NCI-H446 (cell line): ENCODE results near the gene DRD2.
A peak's percentile ranks its signal among the peaks of the same experiment; 100 is the strongest.

Experiments
- DNase-seq, 2 experiments: peaks; one replicate each; lab custom pipeline; 2025; lab: John Stamatoyannopoulos, UW

Gene DRD2

DNA sequence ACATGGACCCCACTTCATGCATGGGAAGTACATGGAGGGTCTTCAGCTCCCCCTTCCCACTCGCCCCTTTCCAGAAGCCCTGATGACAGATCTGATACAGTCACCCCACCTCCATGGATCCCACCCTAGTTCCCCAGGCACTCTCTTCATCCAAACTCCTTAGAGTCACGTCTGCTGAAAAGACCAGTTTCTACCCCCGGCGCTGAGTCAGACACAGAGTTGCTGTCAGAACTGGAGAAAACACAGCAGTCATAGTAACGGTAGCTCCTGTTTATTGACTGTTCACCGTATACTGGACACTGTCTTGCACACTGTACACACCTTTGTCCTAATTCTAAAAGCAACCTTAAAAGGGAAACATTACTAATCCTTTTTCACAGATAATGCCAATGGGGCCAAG is 29.1 kb downstream of the DRD2 start:
- no peak for DNase-seq

DNA sequence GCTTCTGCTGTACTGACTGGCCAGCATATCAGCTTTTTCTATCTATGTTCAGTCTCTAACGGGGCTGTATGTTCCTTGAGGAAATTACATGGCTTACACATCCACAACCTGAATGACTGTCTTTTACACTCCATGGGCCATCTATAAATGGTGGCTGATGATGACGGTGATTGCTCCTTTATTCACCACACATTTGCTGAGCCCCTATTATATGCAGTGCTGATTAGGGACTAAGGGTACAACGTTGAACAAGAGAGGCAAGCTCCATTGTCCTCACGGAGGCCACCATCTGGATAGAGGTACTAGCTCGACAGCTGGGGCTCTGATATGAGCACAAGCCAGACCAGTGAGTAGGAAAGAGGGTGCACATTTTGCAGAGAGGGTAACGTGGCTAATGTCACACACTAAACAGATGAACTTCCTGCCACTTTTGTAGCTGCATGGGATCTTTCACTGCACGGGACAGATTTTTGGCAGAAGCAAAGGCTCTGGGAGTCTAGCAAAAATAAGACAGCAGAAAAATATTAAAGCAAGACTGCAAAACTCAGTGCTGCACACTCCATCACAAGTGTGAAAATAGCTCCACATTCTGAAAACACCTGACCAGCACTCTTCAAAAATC is 30.6 kb downstream of the DRD2 start:
- peak in 1 of 2 experiments; percentile 17 for DNase-seq

DNA sequence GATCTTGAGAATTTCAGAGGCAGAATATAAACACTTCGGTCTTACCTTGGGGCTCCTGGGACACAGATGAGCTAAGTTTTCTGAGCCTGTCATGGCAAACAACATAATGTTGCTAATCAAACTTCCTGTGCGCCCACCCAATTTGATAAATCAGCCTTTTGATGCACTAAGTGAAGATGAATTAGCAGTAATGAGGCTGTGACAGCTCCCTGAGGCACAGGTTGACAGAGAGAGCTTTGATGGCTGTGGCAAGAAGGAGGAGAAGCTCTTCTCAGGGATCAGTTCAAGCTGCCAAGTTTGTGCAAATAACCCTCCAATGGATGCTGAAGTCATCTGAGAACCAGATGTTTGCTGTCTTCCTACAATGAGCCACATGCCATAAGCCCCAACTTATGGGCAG is 34.4 kb downstream of the DRD2 start:
- no peak for DNase-seq

DNA sequence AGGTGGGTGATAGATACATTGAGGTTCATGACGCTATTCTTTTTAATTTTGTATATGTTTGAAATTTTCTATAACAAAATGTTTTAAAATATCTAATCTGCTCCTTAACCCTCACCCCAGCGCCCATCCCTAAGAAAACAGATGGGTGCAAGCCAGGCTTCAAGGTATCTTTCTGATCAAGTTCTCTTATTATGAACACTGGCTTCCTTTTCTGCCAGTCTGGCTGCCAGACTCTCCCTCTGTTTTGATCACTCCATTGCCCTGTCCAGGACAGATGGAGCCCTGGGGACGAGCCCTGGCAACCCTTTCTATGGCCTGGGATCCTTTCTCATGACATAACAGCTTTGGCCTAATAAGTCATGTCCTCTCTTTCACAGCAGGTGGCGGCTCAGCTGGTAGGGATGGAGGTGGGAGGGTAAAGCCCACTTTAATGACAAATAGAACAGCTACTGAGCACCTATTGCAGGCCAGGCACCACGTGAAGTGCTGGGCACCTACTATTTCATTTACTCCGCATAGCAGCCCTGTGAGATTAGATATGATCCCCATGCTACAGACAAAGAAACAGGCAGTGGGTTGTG is 38.4 kb downstream of the DRD2 start:
- peak in 1 of 2 experiments; percentile 21 for DNase-seq

DNA sequence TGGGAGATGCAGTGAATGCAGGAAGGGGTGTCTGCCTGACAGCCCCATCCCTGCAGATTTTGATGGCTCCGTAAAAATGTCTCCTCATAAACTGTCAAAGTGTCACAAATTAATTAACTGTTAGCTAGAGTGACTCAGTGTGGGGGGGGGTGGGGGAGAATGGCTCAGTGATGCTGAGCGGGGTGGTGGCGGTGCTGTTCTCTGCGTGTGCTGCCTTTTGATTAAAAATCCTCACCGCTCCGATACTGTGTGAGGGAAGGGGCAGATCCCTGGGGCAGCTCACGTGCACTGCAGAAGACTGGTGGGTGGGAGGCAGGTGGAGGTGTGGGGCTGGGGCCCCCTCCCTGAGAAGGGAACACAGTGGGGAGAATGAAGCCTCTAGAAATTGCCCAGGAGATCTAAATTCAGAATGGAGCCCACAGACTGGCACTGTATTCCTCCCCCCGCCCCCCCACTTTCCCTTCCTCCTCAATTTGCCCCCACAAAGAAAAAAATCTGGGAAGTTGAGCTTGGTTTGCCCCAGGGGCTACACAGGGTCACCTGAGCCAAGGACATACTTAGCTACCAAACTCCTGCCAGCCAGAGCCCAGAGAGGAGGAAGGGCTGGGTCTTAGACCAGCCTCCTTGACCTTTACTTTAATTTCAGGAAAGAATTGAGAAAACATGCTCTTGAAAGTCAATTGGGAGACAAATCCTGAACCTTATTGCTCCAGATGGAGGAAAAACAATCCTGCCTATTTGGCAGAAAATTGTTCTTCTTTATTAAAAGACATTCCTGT is 39.8 kb downstream of the DRD2 start:
- no peak for DNase-seq

DNA sequence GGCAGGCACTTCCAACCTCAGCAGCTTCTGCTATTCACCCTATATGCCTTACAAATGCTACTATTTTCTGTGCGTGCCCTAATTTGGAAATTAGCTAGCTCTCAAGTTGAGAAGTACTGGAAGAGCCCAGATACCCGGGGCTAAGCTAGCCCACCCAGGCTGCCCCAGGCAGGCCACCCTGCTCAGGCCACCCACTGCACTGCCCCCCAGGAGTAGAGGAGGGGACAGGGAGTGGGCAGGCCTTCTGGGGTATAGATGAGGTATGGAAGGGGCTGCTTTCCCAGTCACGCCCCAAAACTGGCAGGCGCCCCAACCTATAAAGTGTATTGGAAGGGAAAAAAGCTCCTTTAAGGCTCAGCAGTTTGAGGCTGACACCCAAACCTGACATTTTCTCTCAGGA is 43.5 kb downstream of the DRD2 start:
- DNase-seq = no peak

DNA sequence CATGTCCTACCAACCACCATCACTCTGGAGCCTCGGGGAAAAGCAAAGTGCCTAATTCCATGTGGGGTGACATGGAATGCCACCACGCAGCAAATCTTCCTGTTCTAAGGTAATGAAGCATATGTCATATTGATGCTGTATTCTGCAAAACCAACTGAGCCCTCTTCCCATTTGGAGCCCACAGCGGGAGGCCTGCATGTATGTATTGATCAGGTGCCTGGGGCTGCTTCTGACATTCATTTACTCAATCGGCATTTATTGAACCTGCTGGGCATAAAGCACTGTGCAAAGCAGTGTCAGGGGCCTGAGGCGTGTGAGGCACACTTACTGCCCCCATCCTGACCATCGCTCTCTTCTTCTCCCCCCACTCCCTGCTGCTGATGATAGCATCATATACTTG is 48.5 kb downstream of the DRD2 start:
- no peak for DNase-seq

DNA sequence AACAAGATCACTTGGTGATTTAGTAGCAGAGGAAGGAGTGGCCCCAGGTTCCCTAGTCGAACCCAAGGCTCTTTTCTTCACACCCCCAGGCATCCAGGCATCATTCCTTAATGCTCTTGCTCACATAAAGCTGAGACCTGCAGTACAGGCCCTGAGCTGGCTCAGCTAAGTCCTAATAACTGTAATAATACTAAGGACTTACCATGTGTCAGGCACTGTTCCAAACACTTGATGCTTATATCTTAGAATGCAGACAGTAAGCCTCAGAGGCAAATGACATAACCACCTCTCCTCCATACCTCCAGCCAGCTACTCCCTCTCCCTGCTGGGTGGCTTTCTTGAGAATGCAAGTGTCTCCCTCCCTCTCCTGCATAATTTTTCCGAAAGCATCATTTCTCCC is 54.4 kb downstream of the DRD2 start:
- DNase-seq = no peak

DNA sequence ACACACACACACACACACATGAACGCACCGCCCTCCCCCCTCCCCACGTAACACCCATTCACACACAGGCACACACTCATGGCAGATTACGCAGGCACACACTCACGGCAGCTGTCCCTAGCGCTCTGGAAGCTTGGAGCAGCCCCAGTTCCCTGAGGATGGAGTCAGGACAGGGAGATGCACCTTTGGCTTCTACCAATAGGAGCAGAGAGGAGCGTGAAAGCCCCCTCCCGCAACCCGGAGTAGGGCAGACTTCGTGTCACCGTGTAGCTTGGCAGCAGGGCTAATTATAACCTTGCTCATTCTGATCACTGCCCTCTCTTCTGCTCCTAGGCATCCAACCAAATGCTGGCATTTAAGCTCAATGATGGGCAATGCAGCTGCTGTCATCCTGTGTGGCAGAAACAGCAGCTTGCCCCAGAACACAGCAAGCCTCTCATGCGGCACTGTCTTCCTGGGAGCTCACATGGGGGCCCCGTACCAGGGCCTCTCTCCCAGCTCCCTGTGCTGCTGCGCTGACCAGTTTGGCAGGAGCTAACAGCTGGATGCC is 55.7 kb downstream of the DRD2 start:
- DNase-seq = no peak

DNA sequence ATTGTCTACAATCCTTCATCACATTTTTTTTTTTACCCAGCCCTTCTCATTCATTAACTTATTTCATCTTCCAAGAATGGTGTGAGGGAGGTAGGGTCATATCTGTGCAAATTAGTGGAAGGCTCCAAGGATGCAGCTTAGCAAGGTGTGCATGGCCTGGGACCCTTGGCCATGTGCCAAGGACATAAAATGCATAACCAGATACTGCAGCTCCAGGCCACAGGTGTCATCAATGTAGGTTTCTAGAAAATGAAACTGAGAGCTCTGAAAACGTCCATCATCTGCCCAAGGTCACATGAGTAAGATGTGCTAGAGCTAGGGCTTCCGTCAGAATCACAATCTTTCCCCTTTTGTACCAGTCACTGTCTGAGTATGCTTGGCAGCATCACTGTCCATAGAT is 57.8 kb downstream of the DRD2 start:
- no peak for DNase-seq

DNA sequence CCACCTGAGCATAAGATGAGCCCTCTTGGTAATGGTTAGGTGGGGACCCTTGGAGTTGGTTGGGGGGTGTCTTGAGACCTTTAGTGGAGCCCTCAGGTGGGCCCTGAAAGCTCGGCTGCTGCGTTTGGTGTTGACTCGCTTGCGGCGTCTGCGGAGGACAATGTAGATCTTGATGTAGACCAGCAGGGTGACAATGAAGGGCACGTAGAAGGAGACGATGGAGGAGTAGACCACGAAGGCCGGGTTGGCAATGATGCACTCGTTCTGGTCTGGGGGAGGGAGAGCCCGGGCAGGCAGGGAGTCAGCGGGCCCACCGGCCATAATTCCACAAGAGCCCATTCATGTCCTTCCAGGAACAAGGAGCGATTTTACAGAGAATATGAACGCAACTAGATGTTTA is 59.9 kb downstream of the DRD2 start:
- DNase-seq = no peak

DNA sequence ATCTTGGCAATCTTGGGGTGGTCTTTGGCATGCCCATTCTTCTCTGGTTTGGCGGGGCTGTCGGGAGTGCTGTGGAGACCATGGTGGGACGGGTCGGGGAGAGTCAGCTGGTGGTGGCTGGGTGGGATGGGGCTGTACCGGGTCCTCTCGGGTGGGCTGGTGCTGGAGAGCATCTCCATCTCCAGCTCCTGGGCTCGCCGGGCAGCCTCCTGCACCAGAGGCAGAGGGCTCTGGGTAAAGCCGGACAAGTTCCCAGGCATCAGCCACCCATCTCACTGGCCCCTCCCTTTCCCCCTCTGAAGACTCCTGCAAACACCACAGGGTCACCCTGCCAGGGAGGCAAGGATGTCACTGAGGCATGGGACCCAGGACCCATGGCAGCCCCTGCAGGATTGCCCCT is 62.5 kb downstream of the DRD2 start:
- no peak for DNase-seq

DNA sequence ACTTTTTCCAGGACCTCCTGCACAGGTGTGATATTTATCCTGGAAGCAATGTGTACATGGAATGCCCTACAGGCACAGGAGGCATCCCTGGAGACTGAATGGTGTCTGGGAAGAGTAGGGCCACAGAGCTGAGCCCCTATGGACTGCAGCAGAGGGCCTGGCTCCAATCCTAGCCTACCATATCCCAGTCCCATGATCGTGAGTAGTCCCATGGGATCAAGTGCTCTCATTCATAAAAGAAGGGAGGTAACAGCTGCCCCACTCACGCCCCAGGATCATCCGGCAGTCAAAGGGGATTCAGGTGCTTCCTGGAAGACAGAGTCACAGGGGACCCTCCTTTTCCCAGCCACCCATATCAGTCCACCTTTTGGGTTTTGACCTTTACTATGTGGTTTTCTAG is 63.7 kb downstream of the DRD2 start:
- no peak for DNase-seq

DNA sequence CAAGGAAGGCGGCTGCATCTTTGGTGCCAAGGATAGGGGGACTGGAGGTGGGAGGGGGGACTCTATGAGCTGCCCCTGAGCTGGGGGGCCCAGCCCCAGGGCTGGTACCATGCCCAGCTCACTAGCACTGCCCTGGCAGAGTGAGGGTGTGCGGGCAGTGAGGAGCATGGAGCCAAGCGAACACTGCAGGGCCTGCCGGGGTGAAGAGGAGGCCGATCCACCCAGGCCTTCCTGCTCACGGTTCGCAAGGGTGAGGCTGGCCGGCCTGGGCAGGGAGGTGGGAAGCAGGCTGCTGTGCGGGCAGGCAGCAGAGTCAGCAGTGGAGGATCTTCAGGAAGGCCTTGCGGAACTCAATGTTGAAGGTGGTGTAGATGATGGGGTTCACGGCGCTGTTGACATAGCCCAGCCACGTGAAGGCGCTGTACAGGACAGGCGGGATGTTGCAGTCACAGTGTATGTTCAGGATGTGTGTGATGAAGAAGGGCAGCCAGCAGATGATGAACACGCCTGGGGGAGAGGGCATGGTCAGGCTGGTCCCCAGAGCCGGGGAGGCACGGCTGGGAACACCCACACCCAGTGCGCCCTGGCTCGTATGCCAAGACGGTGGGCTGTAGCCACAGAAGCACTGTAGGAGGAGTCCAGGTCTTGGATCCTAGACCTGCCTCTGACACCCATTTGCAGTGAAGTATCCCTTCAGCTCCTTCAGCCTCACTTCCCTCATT is 64.6 kb downstream of the DRD2 start:
- no peak for DNase-seq

DNA sequence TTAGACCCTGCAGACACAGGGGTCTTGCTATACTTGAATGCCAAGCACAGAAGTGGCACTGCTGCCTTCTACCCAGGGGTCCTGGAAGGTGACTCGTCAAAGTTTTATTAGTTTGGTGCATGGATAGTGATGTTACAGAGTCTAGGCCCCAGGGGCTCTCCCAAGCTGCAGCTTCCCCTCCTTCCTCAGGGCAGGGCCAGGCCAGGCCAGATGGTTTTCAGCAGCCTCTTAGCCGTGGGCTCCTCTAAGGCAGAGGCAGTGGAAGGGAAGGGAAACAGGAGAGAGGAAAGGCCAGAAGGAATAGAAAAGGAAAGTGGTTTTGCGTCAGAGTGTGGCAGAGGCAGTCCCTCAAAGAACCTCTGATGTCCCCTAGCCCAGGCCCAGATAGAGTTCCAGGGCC is 65.7 kb downstream of the DRD2 start:
- DNase-seq = no peak

DNA sequence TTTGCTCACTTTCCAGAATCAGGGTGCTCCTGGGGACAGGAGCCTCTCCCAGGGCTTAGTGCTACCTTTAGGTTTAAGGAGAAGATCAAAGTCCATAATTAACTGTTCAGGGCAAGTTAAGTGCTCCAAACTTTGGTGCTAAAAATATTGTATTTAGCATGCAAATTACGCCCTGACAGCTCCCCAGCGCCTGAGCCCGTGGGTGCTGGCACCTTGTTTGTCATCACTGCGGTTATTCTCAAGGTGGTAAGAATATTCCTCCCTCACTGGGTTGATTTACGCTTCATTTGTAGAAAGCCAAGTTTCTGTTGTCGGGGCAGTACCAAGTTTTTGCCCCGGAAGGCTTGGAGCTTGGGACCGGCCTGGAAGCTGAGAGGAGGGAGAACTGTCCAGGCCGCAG is 66.3 kb downstream of the DRD2 start:
- no peak for DNase-seq

DNA sequence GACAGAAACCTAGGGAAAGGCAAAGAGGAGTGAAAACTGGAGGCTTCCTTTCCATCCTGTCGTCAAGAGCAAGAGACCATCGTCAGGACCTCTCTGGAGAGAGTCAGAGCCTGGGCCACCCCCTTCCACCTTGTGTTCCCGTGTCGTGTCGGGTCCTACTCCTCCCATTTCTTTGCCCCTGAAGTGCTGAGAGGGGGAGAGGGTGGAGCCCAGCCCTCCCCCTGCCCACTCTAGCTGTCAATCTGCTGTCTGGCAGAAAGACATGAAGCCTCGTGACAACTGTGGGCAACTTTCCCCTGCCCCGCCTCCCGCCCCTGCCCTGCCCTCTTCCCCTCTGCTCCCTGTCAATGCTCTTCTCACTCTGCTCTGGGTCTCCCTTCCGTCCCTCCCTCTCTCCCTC is 67.0 kb downstream of the DRD2 start:
- DNase-seq = no peak

DNA sequence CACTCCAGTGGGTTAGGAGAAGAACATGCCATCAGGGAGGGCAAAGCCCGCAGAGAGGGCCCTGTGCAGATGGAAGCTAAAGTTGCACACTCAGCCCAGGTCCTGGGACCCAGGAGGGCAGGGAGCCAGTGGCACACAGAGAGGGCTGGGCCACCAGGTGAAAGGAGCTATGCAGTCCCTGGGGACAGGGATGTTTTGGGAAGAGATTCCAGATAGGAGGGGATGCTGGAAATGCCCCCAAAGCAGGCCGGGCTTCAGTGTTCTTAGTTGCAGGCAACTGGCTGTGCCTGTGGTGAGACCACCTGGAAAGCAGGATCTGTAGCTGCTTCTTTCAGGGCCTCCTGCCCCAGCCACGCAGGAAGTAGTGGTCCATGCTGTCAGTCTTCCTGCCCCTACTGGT is 68.0 kb downstream of the DRD2 start:
- no peak for DNase-seq

DNA sequence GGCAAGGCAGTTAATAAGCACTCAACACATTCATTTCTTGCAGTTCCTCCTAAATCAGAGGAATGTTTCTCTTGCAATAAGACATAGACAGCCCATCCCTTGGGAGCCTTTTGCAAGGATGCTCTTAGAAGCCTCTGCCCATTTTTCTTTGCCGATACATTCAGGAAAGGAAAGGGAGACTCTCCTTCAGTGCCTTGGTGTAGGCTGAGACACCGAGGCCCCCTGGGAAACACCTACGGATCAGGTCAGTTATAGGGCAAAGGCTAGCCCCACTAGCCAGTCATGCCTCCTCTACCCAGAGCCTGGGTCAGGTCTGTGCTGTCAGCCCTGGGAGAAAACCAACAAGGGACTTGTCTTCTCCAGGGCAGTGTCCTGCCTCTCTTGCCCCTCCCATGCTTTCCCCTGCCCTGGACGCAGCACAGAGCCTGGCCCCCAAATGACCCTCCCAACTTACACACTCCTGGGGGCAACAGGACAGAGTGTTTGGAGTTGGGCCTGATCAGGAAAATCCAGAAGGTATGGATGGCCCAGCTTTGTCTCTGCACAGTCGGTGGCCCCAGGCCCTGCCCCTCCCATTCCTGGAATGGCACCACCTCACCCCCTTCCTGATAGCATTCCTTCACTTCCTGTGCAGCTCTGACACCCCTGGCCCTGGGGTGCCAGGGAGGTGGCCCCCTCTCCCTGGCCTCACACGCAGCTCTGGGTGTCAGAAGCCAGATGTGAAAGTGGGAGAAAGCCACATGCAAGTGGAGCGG is 69.3 kb downstream of the DRD2 start:
- no peak for DNase-seq

DNA sequence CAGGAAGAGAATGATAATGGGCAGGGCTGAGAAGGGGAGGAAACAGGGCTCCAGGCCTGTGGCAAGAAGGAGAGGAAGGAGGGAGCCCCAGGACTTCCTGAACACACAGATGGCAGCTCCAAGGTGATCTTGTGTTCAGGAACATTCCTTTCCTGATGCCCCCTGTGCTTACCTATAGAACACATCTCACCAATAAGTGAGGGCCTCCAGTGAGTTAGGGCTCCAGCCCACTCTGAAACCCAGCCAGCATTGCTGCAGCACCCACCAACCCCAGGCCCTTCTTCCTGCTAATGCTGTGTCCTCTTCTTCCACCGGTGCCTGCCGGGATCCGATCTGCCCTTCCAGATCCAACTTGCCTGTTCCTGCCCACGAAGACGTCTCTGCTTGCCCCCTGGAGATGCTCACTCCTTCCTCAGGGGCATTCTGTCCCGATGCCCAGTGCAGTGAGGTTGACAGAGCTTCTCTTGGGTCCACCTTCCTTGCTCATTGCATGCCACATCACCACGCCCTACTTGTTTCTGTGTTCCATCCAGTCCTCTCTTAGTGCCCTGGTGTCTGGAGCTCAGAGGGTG is 70.3 kb downstream of the DRD2 start:
- no peak for DNase-seq

DNA sequence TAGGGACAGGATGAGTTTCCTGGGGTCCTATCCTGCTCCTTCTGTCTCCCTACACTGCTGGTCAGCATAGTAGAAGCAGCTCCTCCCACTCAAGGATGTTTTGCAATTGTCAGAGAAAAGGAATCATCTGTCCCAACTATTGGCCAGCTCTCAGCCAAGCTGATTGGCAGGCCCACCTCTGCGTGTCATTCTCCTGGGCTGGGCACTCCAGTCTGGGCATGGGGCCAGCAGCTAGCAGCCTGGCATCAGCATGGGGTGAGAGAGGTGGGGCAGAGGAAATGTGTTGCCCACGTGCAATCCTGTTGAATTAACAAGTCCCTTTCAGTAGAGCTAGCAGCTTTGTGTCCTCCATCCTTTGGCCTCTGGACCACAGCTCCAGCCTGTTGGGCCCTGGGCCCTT is 73.5 kb downstream of the DRD2 start:
- peak; percentile 96 to 97 for DNase-seq
